Activated naive CD8-positive, alpha-beta T cell (primary cell): Measurements from ENCODE around the gene TRIM52.

Experiments
- H3K27ac Mint-ChIP-seq: one replicate; pipeline ENCODE4 v1.8.0; 2021; ENCODE audit warnings: mixed read lengths
- H3K27me3 Mint-ChIP-seq: one replicate; pipeline ENCODE4 v1.8.0; 2021; ENCODE audit warnings: mixed read lengths
- H3K36me3 Mint-ChIP-seq: one replicate; pipeline ENCODE4 v1.8.0; 2021; ENCODE audit warnings: mixed read lengths
- H3K4me1 Mint-ChIP-seq: one replicate; pipeline ENCODE4 v1.8.0; 2021; ENCODE audit warnings: low read depth, mixed read lengths
- H3K4me3 Mint-ChIP-seq: one replicate; pipeline ENCODE4 v1.8.0; 2021; ENCODE audit warnings: mild to moderate bottlenecking, mixed read lengths
- H3K9me3 Mint-ChIP-seq: one replicate; pipeline ENCODE4 v1.8.0; 2021; ENCODE audit warnings: low read depth, mixed read lengths

TRIM52 gene

GRCh38 chr5:181231432-181231831, 29.5 kb downstream of the TRIM52 start:
- no peaks in the 10 kb centered on the region for H3K27me3 Mint-ChIP-seq
- H3K36me3 Mint-ChIP-seq, result peaks cover 4% of the 10 kb centered on the region
- no peaks in the 10 kb centered on the region for H3K9me3 Mint-ChIP-seq
- no peak overlapping the region for H3K27ac Mint-ChIP-seq
- peaks cover 23% of the 10 kb centered on the region for H3K4me1 Mint-ChIP-seq
- no peak overlapping the region for H3K4me3 Mint-ChIP-seq

GRCh38 chr5:181230551-181230950, 30.4 kb downstream of the TRIM52 start:
- Mint-ChIP-seq H3K9me3 (no peaks in the 10 kb centered on the region), H3K4me3 (no peak overlapping the region), H3K4me1 (peaks cover 29% of the 10 kb centered on the region), H3K27ac (no peak overlapping the region), H3K27me3 (no peaks in the 10 kb centered on the region), H3K36me3 (peaks cover 2% of the 10 kb centered on the region)

GRCh38 chr5:181229996-181230395, 30.9 kb downstream of the TRIM52 start:
- Mint-ChIP-seq H3K27ac (peak overlapping the region; percentile 90), H3K27me3 (no peaks in the 10 kb centered on the region), H3K4me1 (peaks cover 35% of the 10 kb centered on the region), H3K9me3 (no peaks in the 10 kb centered on the region), H3K4me3 (no peak overlapping the region), H3K36me3 (peaks cover 2% of the 10 kb centered on the region)

- no peaks in the 10 kb centered on the region for H3K9me3 Mint-ChIP-seq
- peak overlapping the region; percentile 96 for H3K4me3 Mint-ChIP-seq
- H3K27ac Mint-ChIP-seq, result peak overlapping the region; percentile 86
- H3K36me3 Mint-ChIP-seq, result peaks cover 2% of the 10 kb centered on the region
- H3K4me1 Mint-ChIP-seq, result peaks cover 54% of the 10 kb centered on the region
- no peaks in the 10 kb centered on the region for H3K27me3 Mint-ChIP-seq
Measured at GRCh38 chr5:181224390-181225229, 36.3 kb downstream of the TRIM52 start.

- peak overlapping the region; percentile 96 for H3K4me3 Mint-ChIP-seq
- H3K27ac Mint-ChIP-seq, result peak overlapping the region; percentile 99
- H3K36me3 Mint-ChIP-seq, result no peaks in the 10 kb centered on the region
- no peaks in the 10 kb centered on the region for H3K27me3 Mint-ChIP-seq
- H3K9me3 Mint-ChIP-seq, result no peaks in the 10 kb centered on the region
- peaks cover 46% of the 10 kb centered on the region for H3K4me1 Mint-ChIP-seq
Measured at GRCh38 chr5:181223729-181224389, 37.1 kb downstream of the TRIM52 start.

- peak within 1 kb of the TSS; percentile 99 for H3K27ac Mint-ChIP-seq
- H3K4me3 Mint-ChIP-seq, result peak within 1 kb of the TSS; percentile 96
- no peaks in the 10 kb centered on the region for H3K9me3 Mint-ChIP-seq
- H3K4me1 Mint-ChIP-seq, result peaks cover 49% of the 10 kb centered on the region
- H3K36me3 Mint-ChIP-seq, result no peaks in the 10 kb centered on the region
- no peaks in the 10 kb centered on the region for H3K27me3 Mint-ChIP-seq
Measured at GRCh38 chr5:181223058-181223728, 37.8 kb downstream of the TRIM52 start, which contains the start of gene TRIM41. Gene TRIM41, plus strand, starts transcription at chr5:181223281. Its CDS starts 719 bp downstream, at chr5:181224000.

GRCh38 chr5:181222630-181223057, 38.3 kb downstream of the TRIM52 start:
- H3K36me3 Mint-ChIP-seq, result no peaks in the 10 kb centered on the region
- no peaks in the 10 kb centered on the region for H3K27me3 Mint-ChIP-seq
- H3K27ac Mint-ChIP-seq, result peak overlapping the region; percentile 99
- H3K9me3 Mint-ChIP-seq, result no peaks in the 10 kb centered on the region
- peak overlapping the region; percentile 96 for H3K4me3 Mint-ChIP-seq
- H3K4me1 Mint-ChIP-seq, result peaks cover 54% of the 10 kb centered on the region

- H3K9me3 Mint-ChIP-seq, result no peaks in the 10 kb centered on the region
- no peaks in the 10 kb centered on the region for H3K36me3 Mint-ChIP-seq
- peaks cover 58% of the 10 kb centered on the region for H3K4me1 Mint-ChIP-seq
- H3K4me3 Mint-ChIP-seq, result peak overlapping the region; percentile 96
- no peaks in the 10 kb centered on the region for H3K27me3 Mint-ChIP-seq
- H3K27ac Mint-ChIP-seq, result peak overlapping the region; percentile 99
Measured at GRCh38 chr5:181221792-181222629, 38.9 kb downstream of the TRIM52 start.

GRCh38 chr5:181221105-181221791, 39.7 kb downstream of the TRIM52 start:
- no peaks in the 10 kb centered on the region for H3K36me3 Mint-ChIP-seq
- H3K27ac Mint-ChIP-seq, result peak overlapping the region; percentile 99
- H3K4me1 Mint-ChIP-seq, result peaks cover 58% of the 10 kb centered on the region
- H3K9me3 Mint-ChIP-seq, result no peaks in the 10 kb centered on the region
- H3K27me3 Mint-ChIP-seq, result no peaks in the 10 kb centered on the region
- H3K4me3 Mint-ChIP-seq, result peak overlapping the region; percentile 96

- peaks cover 51% of the 10 kb centered on the region for H3K4me1 Mint-ChIP-seq
- no peaks in the 10 kb centered on the region for H3K36me3 Mint-ChIP-seq
- peak overlapping the region; percentile 54 for H3K27ac Mint-ChIP-seq
- H3K9me3 Mint-ChIP-seq, result no peaks in the 10 kb centered on the region
- no peak overlapping the region for H3K4me3 Mint-ChIP-seq
- H3K27me3 Mint-ChIP-seq, result no peaks in the 10 kb centered on the region
Measured at GRCh38 chr5:181220178-181220515, 40.8 kb downstream of the TRIM52 start.

GRCh38 chr5:181219262-181220177, 41.4 kb downstream of the TRIM52 start:
- Mint-ChIP-seq H3K36me3 (no peaks in the 10 kb centered on the region), H3K27ac (peak overlapping the region; percentile 54), H3K9me3 (no peaks in the 10 kb centered on the region), H3K27me3 (no peaks in the 10 kb centered on the region), H3K4me3 (peak overlapping the region; percentile 40), H3K4me1 (peaks cover 45% of the 10 kb centered on the region)

- Mint-ChIP-seq H3K36me3 (no peaks in the 10 kb centered on the region), H3K27ac (peak overlapping the region; percentile 94), H3K4me3 (peak overlapping the region; percentile 98), H3K4me1 (peaks cover 38% of the 10 kb centered on the region), H3K9me3 (no peaks in the 10 kb centered on the region), H3K27me3 (no peaks in the 10 kb centered on the region)
Measured at GRCh38 chr5:181218795-181219124, 42.2 kb downstream of the TRIM52 start.

- peaks cover 36% of the 10 kb centered on the region for H3K4me1 Mint-ChIP-seq
Measured at GRCh38 chr5:181217803-181218062, 43.2 kb downstream of the TRIM52 start.

More at GRCh38 chr5:181217803-181218062, 43.2 kb downstream of the TRIM52 start:
- peak overlapping the region; percentile 94 for H3K27ac Mint-ChIP-seq
- H3K27me3 Mint-ChIP-seq, result no peaks in the 10 kb centered on the region
- no peaks in the 10 kb centered on the region for H3K9me3 Mint-ChIP-seq
- H3K4me3 Mint-ChIP-seq, result peak overlapping the region; percentile 98
- H3K36me3 Mint-ChIP-seq, result no peaks in the 10 kb centered on the region
